ENCODE measurements around the gene TRIM46.

The TRIM46 gene

DNA sequence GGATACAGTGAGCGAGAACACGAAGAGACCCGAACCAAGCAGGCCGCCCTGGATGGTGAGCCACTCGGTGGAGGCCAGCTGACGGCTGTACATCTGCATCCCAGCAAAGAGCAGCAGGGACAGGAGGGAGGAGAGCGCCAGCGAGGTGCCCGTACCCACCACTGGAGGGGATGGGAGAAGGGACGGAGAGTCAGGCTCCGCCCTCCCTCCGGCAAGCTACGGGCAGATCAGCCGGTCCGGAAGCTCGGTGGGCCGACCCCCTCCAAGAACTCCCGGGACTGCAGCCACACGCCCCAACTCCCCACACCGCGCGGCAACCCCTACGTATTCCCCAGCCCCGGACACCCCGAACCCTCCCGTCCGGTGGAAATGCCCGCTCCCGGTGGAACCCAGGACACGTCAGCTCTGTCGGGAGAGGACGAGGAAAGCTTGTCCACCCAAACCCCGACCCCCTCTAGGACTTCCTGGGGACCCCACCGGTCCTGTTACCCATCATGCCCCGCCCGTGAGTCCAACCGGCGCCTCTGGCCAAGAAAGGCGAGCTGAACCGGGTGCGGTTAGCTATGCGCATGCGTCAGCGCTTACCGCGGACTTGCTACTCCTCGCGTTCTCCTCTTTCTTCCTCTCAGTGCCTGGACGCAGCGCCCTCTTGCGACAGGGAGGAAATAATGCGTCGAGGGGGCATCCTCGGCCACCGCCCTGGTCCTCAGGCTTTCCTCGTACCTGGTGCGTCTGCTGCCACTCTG is 744 bp upstream of the TRIM46 start, which contains the start of gene KRTCAP2:
KRTCAP2 (minus strand) TSS at position 573 of the 746 bp plus-strand sequence; CDS start at position 493, 80 bp downstream.
- peak; percentile 96 for DNase-seq

DNA sequence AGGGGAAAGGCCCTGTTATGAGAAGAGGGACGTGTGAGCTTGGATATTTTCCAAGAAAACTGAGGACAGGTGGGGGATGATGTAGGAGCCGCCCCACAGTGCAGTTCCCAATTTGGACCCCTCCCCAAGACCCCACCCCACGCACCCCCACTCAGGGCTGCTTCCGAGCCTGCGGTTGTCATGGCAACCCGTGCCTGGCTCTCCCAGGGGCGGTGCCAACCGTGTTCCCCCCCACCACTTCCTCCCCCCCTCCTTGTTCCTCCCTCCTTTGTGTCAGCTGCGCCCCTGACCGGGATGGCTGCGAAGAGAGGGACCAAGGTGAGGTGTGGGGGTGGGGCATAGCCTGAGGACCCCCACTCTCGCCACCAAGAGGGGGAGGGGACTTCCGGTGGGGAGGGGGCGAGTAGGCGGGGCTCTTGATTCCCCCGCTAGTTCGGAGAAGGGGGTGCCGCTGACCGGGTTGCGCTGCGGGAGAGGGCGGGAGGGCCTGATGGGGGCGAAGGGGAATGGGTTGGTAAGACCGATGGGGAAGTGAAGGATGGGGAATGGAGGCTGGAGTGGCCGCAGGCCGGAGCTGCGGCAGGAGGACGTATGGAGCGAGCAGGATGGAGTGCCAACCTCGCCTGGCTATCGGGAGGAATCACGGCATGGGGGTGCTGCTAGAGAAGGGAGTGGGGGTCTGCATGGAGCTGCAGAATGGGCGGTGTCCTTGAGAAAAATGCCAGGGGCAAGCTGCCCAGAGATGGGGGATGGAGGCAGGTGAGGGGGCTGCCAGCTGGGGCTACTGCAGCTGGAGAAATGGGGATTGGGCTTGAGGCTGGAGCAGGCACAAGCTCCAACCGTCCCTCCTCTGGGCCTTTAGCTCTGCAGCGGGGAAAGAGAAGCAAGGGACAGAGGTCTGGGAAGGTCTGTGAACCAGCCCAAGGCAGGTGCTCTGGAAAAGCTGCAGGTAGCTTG is 953 bp downstream of the TRIM46 start:
- DNase-seq, result peak; percentile 75

DNA sequence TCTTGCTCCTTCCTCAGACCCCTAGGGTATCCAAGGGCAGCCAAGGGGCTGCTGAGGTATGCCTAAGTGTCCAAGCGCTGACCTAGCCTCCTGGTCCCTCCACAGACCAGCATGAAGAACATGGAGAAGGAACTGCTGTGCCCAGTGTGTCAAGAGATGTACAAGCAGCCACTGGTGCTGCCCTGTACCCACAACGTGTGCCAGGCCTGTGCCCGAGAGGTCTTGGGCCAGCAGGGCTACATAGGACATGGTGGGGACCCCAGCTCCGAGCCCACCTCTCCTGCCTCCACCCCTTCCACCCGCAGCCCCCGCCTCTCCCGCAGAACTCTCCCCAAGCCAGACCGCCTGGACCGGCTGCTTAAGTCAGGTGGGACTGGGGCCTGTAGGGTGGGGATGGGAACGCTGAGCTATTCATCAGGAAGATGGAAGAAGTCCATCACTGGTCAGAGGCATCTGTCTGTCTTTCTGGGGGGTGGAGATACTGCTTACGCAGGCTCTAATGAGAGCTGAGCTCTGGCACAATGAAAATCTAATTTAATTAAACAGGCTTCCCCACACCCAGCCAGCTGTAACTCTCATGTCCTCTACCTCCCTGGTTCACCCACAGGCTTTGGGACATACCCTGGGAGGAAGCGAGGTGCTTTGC is 1.8 kb downstream of the TRIM46 start:
- no peak for DNase-seq

DNA sequence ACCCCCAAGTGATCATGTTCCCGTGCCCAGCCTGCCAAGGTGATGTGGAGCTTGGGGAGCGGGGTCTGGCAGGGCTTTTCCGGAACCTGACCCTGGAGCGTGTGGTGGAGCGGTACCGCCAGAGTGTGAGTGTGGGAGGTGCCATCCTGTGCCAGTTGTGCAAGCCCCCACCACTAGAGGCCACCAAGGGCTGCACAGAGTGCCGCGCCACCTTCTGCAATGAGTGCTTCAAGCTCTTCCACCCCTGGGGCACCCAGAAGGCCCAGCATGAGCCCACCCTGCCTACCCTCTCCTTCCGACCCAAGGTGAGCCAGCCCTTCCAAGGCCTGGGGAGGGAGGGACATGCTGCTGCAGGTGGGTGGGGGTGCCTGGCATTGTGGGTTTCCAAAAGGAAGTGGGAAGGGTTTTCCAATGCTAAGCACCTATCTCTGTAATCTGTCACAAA is 2.3 kb downstream of the TRIM46 start:
- peak; percentile 42 for DNase-seq

DNA sequence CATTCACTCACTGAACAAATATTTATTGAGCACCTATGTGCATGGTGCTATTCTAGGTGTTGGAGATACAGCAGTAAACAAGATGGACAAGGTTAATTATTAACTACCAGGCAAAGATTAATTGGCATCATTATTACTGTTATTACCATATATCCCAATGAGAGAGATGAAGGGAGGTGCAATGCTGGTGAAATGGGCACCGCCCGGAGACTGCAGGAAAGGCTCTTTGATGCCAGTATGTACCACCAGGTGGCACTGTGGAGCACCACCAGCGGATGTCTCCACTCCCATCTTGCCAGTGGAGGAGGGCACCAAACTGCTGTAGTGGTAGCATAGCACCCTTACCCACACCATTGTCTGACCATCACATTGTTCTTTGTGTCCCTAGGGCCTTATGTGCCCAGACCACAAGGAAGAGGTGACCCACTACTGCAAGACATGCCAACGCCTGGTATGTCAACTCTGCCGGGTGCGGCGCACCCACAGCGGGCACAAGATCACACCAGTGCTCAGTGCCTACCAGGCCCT is 3.0 kb downstream of the TRIM46 start:
- DNase-seq, result peak; percentile 87

DNA sequence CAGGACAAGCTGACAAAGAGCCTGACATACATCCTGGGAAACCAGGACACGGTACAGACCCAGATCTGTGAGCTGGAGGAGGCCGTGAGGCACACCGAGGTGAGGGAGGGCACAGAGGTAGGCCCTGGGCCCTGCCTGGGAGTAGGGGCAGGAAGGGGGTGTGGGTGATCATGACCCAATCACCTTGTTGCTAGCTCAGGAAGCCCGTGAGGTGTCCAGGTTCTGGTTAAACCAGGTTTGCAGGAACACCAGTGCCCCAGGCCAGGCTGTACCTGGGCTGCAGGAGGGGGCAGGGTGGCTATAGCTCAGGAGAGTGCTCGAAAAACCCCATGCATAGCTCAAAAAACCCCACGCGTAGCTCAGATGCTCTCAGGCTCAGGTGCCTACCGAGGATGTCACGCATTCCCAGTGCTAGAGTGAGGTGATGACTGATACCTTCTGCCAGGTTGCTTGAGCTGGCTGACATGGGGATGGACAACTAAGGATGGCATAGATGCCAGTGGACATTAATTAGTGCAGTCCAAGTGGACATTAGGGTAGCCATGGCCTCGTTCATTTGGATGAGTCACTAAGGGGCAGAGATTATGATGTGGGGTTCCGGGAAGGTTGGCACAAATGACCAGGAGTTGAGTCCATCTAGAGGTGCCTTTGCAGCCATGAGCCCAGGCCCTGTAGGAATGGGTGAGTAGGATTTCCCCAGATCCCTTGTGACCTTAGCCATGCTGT is 3.7 kb downstream of the TRIM46 start:
- no peak for DNase-seq

DNA sequence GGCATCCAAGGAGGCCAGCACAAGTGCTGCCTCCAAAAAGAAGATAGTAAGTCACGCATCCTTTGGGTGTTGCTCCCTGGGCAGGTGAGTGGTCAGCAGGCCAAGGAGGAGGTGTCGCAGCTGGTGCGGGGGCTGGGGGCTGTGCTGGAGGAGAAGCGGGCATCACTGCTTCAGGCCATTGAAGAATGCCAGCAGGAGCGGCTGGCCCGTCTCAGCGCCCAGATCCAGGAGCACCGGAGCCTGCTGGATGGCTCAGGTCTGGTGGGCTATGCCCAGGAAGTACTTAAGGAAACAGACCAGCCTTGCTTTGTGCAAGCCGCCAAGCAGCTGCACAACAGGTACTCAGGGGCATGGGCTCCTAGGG is 4.3 kb downstream of the TRIM46 start:
- DNase-seq, result no peak

DNA sequence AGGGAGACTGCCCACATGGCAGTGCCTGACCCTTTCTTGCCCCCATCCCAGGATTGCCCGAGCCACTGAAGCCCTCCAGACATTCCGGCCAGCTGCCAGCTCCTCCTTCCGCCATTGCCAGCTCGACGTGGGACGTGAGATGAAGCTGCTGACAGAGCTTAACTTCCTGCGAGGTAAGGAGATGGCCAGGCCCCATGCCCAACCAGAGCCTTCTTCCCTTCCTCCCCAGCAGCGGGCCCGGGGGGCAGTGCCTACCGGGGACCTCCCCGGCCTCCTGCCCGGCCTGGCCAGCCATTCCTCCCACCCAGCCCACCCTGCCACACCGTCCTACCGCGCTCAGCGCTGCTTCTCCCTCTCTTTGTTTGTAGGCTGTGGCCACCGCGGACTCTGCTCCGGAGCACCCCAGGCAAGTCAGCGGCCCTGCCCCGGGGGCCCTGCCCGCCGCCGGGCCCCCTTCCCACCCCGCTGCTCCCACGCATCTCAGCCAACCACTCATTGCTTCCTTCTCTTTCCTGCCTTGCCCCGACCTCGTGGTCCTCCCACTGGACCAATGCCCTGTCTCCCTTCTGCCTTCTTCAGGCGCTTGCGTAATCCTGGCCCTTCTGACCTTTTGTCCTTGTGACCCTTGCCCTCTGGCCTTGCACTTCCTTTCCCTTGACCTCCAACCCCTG is 4.9 kb downstream of the TRIM46 start:
- DNase-seq, result no peak

DNA sequence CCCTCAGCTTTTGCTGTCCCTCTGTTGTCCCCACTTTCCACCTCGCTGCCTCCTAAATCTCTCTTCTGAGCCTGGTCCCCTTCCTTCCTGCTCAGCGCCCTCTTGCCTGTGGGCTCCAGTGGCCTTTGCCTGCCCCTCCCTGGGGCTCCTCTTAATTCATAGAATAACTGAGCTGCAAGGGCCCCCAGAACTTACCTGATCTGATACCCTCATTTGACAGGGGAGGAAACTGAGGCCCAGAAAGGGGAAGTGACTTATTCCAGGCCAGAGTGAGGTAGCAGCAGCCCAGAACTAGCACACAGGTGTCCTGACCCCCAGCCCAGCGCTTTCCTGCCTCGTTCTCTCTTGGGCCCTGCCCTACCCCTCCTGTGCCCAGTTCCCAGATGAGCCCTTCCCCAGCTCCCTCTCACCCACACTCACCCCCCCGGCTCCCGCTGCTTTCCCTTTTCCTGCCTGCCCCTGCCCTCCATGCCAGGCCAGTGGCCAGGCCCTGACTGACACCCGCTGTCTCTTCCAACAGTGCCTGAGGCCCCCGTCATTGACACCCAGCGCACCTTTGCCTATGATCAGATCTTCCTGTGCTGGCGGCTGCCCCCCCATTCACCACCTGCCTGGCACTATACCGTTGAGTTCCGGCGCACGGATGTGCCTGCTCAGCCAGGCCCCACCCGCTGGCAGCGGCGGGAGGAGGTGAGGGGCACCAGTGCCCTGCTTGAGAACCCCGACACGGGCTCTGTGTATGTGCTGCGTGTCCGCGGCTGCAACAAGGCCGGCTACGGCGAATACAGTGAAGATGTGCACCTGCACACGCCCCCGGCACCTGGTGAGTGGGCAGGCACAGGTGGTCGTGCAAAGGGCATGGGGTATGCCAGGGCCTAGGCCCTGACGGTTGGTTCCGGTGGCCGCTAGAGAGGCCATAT is 5.7 kb downstream of the TRIM46 start:
- no peak for DNase-seq

DNA sequence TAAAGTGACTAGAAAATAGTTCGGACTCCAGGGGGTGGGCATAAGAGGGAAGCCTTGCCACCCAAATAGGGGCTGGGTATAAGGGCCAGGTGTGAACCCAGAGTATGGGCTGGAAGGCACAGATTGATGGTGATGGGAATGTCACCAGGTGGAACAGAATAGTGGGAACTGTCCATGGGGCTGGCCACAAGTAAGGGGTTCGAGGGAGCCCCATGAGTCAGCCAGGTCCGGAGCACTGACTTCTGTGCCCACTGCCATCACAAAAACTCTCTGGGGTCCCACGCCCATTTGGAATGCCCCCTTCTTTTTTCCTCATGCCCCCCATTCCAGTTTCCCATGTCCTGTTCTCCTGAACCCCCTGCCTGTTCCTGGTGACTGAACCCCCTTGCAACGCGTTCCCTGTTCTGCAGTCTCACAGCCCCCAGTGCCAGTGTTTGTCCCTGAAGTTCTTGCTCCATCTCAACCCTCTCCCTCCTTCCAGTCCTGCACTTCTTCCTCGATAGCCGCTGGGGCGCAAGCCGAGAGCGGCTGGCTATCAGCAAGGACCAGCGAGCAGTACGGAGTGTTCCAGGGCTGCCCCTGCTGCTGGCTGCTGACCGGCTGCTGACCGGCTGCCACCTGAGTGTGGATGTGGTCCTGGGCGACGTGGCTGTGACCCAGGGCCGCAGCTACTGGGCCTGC is 7.9 kb downstream of the TRIM46 start:
- DNase-seq, result no peak

DNA sequence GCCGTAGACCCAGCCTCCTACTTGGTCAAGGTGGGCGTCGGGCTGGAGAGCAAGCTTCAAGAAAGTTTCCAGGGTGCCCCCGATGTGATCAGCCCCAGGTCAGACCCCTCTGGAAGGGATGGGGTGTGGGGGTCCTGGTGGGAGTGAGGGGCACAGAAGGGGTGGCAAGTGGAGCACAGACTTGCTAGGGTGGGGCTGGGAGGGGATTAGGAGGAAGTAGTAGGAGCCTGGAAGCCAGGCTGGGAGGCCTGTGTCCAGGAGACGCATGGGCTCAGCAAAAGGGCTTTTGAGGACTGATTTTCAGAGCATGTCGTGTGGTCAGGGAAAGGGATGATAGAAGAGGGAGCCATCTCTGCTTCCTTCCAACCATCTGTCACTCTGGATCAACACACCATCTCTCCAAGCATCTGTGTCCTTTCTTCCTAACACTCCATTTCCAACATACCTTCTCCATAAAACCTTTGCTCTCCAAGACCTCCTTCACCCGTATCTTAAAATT is 8.5 kb downstream of the TRIM46 start:
- no peak for DNase-seq

DNA sequence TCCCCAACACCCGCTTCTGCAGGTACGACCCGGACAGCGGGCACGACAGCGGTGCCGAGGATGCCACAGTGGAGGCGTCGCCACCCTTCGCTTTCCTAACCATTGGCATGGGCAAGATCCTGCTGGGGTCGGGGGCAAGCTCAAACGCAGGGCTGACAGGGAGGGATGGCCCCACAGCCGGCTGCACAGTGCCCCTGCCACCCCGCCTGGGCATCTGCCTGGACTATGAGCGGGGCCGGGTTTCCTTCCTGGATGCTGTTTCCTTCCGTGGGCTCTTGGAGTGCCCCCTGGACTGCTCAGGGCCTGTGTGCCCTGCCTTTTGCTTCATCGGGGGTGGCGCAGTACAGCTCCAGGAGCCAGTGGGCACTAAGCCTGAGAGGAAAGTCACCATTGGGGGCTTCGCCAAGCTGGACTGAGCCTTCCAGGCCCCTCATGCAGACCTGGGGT is 10.1 kb downstream of the TRIM46 start:
- no peak for DNase-seq

DNA sequence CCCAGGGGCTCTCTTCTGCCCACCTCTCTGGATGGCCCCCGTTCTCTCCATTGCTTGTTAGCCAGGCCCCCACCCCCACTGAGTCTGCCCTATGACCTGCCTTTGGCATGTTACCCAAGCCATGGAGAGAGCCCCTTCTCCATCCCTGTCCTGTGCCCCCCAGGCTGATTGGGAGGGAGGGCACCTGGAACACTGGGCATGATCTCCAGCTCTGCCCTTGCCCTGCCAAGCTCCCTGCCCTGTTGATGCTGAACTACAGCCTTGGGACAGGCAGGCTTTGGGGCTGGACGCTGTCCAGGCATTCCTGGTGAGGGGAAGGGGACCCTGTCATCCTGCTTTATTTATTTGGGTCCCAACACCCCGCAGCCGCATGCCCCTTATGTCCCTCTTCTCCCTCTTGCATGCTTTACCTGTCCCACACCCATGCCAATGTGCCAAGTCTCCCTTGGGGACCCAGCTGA is 10.7 kb downstream of the TRIM46 start:
- DNase-seq, result no peak

DNA sequence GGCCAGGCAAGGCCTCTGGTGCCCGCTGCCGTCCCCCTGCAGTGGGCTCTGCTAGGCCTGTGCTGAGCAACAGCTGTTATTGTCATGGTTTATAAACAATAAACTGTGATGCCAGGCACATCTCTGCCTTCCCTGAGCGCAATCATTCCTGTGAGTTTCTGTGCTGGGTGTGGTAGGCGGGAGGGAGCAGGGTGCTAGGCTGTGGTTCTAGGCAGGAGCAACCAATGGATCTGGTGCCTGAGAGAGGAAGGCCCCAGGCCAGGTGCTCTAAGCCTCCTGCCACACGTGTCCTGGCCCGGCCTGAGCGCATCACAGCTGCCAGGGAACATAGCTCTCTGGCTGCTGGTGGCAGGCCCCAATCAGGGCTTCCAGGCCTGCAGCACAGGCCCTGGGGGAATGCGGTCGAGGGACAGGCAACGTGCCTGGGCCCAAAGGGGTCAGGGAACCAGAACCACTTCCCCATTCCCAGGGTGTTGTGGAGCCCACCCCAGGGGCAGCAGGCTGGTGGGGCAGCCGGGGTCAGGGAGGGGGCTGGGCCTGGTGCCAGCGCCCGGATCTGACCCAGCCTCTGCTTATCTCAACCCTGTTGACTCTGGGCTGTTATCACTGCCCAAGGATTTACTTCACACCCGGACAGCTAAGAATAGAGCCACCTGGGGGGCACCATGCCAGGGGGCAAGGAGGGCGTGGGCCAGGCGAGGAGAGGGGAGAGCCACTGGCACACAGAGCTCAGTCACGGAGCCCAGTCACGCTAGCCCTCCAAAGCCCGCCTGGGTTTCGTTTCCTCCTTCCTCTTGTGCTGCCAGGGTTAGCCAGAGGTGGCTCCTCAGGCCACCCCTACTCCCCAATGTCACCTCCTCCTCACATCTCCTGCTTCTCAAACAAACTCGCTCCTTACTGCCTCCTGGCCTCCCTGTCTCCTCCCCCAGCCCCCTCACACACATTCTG is 11.5 kb downstream of the TRIM46 start:
- DNase-seq, result no peak

DNA sequence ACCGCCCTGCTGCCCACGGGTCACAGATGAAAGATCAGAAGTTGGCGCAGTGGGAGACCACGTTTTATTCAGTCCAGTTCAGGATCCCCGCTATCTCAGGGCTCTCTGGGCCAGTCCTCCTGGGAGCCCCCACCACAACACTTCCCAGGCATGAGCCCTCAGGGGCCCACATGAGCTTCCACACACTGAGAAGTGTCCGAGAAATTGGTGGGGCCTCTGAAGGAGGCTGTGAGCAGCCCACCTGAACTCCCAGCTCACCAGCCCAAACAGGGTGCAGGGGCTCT is 12.1 kb downstream of the TRIM46 start:
- no peak for DNase-seq

DNA sequence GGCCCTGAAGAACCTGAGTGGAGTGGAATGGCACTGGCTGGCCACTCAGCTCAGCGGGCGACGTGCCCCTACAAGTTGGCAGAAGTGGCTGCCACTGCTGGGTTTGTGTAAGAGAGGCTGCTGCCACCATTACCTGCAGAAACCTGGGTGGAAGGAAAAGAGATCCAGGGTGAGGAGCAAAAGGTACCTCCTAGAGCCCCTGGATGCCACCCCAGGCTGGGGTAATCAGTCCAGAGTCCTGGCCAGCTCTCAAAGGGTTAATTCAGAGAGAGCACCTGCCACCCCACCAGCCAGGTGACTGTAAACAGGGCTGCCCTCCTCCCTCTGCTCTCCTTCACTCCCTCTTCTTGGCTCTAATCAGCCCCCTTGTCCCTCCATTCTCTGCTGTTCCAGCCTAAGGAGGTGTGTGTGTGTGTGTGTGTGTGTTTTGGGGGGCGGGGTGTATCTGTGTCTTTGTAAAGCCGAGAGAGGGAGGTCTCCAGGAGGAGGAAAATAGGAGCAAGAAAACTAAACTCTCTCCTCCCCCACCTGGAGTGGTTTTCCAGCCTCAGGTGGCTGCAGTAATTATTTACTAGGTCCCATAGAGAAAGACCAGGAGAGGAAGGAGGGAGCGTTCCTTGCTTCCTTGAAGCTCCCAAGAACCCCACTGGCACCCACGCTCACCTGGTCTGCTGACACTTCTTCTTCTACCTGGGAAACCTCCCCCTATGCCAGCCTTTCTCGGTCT is 12.6 kb downstream of the TRIM46 start:
- no peak for DNase-seq

DNA sequence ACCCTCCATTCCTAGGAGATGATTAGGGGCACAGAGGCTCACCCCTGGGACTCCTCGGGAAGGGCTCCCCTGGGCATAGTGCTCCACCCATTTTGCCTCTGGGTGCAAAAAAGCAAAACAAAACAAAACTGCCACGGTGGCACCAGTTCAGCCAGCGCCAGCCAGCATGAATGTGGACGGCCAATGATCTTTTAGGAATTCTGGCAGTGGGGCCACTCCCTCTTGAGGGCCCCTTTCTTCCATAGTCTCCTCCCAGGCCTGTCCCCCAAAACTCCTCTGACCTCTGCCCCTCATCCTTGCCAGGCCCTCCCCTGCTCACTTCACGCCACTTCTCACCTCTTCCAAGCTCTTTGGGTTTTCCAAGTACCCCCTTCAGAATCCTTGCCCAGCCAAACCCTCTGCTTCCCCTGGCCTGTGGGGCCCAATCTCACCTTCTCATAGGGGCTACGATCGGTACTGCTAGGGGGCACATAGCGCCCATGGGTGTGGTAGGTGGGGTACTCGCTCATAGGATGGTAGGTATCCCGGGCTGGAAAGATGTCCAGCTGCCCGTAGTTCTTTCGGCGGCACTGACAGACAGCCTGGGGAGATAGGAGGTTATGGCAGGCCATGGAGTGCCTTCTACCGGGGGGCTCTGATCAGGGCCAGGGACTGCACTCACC is 13.3 kb downstream of the TRIM46 start:
- no peak for DNase-seq

All from CD4-positive, alpha-beta T cell treated with Interleukin-10 for 1 hour (primary cell).